Epithelial cell of prostate (primary cell): ENCODE measurements around the gene PTTG1IP.

Experiments used
- DNase-seq: peaks from one replicate; pipeline ENCODE4 v3.0.0-alpha.2; 2011; ENCODE audit warnings: low read depth, low spot score
- H3K27ac ChIP-seq: fragments of 450-650 bp; 2 replicates; pipeline ENCODE4 v1.5.1; 2017; ENCODE audit warnings: mild to moderate bottlenecking

Gene PTTG1IP

DNA sequence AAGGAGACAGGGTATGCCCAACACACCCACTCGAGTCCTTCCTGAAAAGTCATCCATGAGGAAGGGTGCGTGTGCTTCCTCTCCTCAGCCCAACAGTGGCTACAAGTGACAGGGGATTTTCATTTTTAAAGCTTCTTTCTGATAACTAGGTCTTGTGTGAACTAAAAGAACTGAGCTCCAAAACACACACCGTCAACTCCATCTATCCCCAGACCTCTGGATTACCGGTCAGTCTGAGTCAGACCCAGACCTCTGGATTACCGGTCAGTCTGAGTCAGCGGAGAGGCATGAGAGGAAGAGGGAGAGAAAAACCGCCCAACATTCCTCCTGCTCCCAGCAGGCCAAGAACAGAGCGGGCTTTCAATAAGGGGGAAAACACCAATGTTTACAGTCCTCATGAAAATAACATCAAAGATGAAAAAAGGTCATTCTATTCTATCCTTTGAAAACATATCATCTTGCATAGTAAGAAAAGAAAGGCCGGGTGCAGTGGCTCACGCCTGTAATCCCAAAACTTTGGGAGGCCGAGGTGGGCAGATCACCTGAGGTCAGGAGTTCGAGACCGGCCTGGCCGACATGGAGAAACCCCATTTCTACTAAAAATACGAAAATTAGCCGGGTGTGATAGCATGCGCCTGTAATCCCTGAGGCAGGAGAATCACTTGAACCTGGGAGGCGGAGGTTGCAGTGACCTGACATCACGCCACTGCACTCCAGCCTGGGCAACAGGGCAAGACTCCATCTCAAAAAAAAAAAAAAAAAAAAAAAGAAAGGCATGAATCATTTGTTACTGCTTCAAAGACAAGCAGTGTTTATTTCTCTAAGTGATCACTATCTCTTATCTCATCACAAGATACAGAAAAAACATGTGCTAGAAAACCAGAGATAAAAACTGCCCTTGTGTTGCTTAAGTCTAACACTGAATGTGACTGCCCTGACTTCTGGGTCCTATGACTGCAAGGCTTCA lies 3.4 kb downstream of the PTTG1IP start:
- no peak for DNase-seq
- H3K27ac ChIP-seq: peak overlapping the region; percentile 39

DNA sequence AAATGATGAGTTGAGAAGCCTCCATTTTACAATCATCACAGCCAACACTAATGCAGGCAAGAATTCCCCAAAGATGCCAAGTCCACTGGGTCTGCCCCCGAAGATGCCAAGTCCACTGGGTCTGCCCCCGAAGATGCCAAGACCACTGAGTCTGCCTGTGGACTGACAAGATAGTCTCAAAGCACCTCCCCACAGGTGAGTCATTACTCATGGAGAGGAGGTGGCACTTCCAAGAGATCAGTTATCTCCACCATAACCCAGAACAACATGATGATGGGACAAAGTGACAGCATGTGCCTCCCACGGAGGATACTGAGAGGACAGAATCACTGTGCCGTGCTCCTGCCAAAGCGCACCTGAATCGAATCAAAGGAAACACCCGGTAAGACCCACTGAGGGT lies 4.8 kb downstream of the PTTG1IP start:
- no peak overlapping the region for H3K27ac ChIP-seq
- DNase-seq: no peak

DNA sequence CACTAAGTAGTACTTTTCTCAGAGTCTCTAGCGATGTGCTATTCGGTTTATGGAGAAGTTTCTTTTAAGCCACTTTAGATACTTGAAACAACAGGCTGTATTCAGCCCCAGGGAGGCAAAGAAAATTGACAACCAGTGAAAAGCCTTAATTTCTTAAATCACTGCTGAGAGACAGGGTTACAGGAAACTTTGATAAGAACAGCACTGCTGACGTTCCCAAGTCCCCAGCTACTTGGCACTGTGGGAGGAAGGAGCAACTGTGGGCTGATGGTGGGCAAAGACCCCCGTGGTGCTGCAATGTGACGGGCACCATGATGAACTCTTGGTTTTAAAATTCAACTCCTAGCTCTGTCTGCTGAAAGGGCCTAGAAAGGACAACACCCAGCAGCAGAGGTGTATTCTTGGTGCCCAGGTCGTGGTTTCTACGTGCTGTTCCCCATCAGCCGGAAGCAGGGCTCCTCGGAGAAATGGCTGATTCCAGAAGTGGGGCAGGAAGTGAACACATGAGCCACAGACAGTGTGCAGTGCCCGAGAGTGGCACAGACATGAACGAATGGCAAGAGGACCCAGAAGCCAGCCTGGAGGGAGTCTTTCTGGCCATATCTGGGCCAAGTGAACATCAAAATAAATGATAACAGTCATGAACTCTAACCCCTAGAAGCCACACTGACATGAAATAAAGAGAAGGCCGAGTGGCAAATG lies 5.3 kb downstream of the PTTG1IP start:
- no peak for DNase-seq
- H3K27ac ChIP-seq: no peak overlapping the region

DNA sequence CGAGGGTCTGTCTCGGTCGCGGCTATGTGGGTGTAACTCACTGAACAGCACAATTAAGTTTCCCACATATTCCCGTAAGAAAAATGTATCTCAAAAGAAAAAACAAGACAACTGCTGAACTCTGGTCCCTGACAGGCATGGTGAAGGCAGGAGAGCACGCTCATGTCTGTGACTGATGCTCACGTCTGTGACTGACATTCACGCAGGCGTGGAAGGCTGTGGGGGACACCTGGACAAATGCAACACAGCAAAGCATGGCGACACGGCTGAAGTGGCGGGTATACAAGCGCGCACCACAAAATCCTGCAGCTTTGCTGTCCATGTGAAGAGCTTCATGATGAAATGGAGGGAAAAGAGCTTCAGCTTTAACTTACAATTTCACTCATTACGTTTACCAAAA lies 6.0 kb downstream of the PTTG1IP start:
- H3K27ac ChIP-seq: no peak overlapping the region
- no peak for DNase-seq

DNA sequence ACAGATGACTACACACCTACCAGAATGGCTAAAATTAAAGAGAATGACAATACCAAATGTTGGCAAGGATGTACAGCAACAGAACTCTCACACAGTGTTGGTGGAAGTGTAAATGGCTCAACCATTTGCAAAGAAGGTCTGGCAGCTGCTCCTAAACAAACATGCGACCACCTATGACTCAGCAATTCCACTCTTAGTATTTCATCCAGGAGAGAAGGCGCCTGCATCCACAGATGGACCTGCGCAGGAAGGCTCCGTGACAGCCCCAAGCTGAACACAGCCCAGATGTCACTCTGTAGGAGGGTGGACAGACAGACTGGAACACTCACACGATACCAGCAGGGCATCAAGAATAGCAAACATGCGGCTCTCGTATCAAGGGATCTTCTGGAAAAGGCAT lies 6.7 kb downstream of the PTTG1IP start:
- no peak for DNase-seq
- no peak overlapping the region for H3K27ac ChIP-seq

DNA sequence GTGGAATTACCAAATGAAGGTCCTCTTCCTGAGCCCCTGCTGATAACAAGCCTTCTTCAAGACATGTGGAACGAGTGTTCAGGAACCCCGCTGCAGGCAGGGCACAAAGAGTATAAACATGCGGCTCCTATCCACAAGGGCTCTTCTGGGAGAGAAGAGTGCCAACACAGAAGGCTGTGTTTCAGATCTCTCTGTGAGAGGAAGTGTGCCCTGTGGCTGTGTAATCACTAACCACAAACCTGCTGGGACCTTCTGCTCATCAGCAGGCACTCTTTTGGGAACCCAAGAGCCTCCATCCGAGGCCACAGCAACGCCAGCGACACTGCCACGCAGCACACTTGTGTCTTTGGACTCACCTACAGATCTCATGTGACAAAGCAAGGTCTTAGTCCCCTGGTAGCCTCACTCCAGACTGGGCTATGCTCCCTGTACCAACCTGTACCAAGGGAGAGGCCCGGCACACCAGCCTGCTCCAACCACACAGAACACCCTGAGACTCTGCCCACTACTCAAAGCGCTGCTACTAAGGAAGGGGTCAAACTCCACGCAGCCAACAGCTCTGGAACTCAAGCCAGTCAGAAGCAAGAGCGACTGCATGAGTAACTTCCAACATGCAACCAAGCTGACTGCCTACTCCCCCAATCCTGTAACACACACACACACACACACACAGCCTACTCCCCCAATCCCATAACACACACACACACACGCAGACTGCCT lies 7.8 kb downstream of the PTTG1IP start:
- H3K27ac ChIP-seq: no peak overlapping the region
- DNase-seq: no peak

DNA sequence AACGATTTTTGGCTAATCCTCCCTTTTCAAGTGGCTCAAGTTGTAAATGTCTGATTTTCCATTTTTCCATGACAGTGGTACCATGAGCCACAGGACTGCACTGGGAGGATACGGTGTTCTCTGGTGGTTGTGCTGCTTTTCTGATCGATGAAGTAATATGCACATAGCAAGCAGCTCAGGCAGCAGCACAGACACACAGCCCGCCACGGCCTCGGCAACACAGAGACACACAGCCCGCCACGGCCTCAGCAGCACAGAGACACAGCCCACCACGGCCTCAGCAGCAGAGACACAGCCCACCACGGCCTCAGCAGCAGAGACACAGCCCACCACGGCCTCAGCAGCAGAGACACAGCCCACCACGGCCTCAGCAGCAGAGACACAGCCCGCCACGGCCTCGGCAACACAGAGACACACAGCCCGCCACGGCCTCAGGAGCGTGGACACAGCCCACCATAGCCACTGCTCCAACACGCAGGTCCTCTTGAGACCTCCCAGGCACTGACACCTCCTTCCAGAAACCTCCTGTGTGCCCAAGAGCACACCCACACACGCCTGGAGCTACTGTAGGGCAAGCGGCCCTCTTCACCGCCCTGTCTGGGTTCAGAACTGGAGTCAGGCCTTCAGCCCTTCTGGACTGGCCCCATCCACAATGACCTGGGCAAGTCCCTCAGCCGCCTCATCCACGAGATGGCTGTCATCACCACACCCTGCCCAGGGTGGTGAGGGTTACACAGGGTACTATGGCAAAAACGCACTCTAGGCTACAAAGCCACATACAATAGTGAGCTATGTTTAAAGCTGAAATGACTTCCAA lies 10.4 kb downstream of the PTTG1IP start:
- no peak for DNase-seq
- H3K27ac ChIP-seq: no peak overlapping the region

DNA sequence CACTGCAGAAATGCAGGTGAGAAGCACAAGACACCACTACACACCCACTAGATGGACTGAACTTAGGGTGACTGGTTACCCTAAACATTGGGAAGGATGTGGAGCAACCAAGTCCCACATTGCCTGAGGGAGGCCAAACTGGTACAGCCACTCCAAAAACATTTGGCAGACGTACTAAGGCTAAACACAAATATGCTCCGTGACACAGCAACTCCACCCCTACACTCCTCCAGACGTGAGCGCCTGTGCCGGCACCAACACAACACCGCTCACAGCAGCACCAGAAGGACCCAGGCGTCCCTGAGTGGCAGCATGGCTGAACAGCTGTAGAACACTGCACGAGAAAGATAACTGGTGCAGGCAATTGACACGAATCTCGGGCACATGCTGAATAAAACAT lies 14.7 kb downstream of the PTTG1IP start:
- DNase-seq: no peak
- H3K27ac ChIP-seq: no peak overlapping the region

DNA sequence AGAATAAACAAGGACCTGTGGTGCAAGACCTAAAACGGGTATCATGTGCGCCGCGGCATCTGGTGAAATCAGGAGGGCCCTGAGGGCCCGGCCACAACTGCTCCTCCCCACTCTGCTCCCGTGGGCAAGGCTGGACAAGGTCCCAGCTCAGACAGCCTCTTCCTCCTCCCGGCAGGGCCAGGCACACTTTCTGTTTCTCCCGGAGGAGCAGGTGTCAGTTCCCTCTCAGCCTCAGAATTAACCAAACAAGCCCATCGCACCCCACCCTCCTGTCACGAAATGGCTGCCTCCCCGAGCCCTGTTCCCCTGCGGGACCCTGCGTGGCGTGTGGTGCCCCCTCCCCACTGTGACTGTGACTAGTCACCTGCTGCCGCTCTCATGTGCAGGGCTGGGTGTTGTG lies 15.2 kb downstream of the PTTG1IP start:
- no peak for DNase-seq
- no peak overlapping the region for H3K27ac ChIP-seq

DNA sequence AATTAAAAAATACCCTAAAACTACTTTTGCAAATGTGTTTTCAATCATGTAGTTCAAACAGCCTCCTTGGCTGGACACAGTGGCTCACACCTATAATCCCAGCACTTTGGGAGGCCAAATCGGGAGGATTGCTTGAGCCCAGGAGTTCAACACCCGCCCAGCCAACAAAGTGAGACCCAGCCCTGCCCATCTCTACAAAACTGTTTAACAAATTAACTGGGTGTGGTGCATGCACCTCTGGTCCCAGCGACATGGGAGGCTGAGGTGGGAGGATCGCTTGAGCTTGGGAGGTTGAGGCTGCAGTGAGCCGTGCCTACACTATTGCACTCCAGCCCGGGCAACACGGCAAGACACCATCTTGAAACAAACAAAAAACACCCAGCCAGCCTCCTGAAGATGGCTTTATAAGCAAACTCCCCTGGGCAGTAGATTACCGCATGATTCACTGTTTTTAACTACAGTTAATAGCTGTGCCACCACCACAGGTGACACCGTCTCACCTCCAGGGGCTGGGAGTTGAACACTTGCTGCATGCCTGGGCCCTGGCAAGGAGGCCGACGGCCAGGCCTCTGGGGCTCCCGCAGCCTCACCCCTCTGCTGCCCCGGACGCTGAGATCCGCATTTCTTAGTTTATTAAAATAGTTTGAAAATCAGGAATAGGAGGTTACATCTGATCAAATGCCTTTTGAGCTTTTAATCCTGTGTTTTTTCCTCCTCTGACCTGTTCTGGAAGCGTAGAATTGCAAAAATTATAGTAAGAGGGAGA lies 16.2 kb downstream of the PTTG1IP start:
- no peak overlapping the region for H3K27ac ChIP-seq
- no peak for DNase-seq

DNA sequence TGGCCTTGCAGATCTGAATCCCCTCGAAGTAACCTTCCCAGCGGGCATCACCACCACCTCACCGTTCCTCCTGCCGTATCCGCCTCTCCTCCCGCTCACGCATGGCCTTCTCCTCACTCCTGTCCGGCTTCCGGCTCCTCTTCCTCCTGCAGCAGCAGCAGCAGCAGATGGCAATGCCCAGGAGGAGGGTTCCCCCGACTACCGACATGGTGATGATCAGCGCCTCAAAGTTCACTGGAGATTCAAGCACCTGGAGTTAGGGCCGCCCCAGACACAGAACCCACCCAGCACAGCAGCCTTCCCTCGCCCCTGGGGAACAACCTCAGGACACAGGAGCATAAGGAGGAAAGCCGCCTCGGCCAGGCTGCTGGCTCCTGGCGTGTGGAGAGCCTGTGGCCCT lies 17.4 kb downstream of the PTTG1IP start:
- no peak for DNase-seq
- no peak overlapping the region for H3K27ac ChIP-seq

DNA sequence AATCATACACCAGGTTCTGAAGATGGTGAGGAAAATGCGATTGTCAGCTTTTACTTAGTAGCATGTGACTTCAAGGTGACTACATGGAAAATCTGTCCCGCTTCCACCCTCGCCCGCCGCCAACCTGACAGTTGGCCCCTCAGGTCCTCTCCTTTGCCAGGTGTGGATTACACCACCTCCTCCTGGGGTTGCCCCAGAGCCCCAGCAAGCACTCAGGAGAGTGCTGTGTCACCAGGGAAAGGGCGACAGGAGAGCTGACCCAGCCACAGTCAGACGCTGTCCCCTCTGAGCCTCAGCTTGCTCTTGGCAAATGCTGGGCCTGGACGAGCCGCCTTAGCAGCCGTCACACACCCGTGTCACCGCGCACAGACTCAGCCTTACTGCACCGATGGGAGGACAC lies 17.9 kb downstream of the PTTG1IP start:
- no peak overlapping the region for H3K27ac ChIP-seq
- DNase-seq: no peak

DNA sequence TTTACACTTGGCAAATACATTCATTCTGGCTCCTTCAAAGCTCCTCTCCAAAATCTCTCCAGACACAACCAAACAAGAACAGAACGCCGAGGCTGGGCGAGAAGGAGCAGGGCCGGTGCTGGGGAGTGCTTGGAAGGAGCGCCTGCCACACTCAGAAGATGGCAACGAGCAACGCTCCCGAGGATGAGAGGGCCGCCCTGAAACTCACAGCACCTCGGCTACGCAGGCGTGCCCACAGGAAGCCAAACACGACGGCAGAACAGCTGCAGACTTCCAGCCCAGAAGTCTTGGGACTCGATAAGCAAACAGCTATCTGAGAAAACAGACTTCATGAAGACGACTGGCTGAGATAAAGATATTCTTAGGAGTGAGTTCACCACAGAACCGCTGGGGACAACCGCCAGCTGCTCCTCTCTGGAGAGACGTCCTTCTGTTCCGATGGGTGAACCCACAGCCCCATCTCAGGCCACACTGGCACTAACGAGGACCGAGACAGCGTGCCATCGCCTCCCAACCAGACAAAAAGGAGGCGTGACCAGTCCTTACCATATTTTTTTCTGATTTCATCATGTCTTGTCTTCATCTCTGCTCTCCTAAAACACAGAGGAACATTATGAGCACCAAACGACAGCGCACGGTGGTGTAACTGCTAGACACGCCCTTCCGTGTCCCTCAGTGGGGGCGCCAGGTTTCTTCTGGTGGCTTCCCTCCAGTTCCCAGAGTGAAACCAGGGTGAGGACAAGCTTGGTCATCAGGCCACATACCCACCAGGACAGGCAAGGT lies 18.6 kb downstream of the PTTG1IP start:
- no peak for DNase-seq
- H3K27ac ChIP-seq: no peak overlapping the region

DNA sequence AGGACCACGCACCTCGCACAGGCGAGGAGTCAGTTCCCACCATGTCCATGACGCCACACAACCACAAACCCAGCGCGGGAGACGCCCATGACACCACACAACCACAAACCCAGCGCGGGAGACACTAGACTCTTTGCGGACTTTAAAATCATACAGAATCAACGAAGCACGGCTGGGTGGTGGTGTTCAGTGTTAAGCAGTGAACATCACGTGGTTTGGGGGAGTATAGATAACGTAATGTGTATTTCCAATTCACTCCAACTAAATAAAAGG lies 19.2 kb downstream of the PTTG1IP start:
- no peak for DNase-seq
- no peak overlapping the region for H3K27ac ChIP-seq

DNA sequence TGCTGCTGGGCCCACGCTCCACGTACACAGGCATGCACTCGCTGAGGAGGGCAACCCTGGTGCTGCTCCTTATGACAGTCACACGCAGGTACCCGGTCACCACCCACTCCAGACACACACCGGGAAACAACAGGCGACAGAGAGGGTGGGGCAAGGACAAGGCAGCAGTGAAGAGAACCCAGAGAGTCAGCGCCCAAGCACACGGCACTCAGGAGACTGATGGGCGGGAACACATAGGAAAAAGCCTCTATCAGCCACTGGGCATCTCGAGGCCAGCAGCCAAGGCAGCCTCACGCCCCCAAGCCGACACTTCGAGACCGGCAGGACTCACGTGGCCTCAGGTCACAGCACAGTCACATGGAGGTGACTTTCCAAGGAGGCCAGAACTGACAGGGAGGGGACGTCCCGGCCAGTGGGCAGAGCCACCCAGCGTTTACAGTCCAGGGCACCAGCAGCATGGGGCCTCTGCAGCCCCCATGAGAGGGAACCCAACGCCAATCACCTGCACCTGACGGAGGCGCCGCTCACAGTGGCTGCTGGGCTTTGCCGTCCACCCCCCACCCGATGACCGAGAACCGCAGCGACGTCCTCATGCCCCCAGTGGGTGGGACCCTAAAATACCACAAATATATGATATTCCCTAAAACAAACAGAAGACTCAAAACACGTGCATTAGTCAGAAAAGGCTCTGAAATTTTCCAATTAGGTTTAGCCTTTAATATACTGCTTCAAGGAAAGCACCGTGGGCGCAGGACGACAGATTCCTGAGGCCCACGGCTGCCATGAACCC lies 19.7 kb downstream of the PTTG1IP start:
- no peak for DNase-seq
- H3K27ac ChIP-seq: no peak overlapping the region

DNA sequence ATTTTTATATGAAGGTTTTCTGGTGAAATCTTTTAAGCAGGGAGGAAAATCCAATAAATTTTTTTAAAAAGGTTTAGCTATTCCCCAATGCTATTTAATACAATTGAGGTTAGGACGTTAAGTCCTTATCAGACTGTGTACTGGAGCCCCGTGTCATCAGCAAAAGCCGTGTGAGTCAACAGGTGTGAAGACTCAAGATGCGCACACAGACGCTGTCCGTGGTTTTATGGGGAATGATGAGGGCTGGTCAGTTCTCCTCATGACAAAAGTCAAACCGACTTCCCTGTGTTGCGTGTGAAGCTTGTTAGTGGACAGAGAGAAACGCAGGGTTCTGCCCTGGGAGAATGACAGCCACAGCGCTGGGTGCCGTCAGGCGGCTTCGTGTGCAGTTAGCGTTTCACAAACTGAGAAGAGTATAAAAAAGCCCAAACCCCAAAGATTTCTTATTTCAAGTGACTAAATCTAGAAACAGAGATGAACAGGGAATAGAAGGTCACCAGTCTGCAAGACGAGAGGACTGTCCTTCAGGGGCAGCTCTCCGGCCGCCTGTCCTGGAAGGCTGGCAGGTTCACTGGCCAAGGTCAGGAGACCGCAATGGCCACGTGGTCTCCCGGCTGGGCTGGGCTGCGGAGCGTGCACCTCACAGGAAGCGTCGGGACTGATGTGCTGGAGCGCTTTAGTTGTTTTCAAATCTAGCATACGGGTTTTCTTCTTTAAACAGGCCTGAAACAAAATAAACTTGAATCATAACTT lies 22.4 kb downstream of the PTTG1IP start:
- no peak overlapping the region for H3K27ac ChIP-seq
- DNase-seq: no peak

DNA sequence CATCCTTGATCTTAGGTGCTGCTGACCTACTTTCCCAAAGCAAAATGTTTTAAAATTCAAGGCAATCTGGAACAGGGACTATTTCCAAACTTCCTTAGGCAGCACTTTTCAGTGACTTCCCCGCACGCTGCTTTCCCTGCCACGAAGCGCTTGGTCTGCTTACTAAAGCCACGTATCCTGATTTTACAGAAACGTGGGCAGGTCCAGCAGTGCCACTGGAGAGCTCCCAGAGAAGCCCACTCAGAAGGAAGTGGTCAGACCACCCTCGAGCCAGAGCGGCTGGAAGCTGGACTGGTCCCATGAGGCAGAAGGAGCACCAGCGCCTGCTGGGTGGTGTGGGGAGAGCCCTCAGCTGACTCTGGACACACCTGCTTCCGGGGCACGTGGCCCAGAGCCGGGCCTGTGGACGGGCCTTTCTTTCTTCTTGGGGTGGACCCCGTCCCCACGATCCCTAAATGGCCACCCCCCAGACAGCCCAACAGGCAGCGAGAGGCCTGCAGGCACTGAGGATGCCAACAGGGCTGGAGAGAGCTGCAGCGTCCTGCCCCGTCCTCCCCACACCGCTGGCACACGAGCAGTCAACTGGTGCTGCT lies 23.2 kb downstream of the PTTG1IP start:
- H3K27ac ChIP-seq: no peak overlapping the region
- DNase-seq: no peak
